ENCODE data around the gene AGRN.
A peak's percentile ranks its signal among the peaks of the same experiment; 100 is the strongest.
"Not testable (repeated sequence)": the region's sequence is repeated elsewhere in the genome, so short reads cannot be mapped to it uniquely, and the experiment has no call there.

Gene AGRN

GRCh38 chr1:1054099-1054700 is 34.3 kb downstream of the AGRN start:
- no peak for DNase-seq

GRCh38 chr1:1054971-1055370 is 35.1 kb downstream of the AGRN start:
- DNase-seq = no peak

GRCh38 chr1:1055841-1056736 is 36.2 kb downstream of the AGRN start:
- no peak for DNase-seq

DNA sequence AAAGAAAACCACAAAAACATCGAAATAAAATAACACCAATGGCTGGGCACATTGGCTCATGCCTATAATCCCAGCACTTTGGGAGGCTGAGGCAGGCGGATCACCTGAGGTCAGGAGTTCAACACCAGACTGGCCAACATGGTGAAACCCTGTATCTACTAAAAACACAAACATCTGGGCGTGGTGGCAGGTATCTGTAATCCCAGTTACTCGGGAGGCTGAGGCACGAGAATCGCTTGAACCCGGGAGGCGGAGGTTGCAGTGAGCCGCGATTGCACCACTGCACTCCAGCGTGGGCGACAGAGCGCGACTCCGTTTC is 37.8 kb downstream of the AGRN start:
- not testable (repeated sequence) for DNase-seq

DNA sequence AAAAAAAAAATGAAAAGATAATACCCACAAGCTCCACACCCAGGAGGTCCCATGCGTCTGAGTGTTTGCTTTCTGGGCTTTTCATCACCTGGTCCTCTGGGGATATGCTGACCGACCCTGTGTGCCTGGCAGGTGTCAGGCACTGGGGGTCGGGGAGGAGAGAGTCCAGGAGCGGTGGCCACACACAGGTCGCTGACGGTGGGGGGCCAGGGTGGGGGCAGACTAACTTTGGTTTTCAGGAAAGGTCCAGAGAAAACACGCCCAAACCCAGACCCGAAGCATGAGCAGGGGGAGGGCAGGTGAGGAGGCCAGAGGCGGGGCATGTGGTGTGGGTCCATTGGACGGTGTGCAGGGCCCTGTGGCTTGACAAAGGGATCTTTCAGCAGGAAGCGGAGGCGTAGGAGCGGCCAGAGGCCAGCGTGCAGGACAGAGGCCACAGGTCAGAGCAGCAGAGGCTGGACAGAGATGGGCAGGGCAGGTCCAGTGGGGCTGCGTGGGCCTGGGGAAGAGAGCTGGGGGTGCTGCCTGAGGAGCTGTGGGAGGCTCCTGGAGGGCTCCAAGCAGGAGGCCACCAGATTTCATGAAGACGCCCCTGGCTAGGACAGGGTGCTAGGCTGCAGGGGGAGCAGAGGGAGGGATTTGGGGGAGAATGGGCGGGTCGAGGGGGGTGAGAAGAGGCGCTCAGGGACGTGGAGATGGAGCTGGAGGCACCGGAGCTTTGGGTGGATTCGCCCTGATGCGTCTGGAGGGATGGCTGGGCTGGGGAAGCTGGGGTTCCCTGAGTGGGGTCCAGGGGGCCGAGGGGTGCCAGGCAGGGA is 38.4 kb downstream of the AGRN start:
- no peak for DNase-seq

DNA sequence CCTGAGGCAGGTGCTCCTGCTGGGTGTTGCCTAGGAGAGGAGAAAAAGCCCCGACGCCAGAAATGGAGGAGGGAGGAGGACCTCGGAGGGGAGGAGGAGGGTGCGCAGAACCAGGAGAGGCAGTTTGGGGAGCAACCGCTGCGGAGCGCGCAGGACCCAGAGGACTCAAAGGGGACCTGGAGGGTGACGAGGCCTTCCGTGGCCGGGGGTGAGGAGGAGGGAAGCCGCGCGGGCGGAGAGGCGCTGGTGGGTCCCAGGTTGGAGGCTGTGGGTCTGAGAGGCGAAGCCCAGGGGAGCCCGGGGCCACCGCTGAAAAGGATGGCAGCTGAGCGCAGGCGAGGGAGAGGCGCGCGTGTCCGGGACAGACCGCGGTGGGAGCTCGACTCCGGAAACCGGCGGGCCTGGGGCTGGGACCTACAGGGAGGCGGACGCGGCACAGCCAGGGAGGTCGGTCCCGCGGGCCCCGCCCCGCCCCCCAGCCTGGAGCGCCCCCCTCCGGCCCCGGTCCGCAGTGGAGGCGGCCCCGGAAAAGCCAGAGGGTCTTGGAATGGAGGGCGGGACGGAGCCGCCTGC is 39.1 kb downstream of the AGRN start:
- DNase-seq = peak in 1 of 2 donors; percentile 49

GRCh38 chr1:1059494-1060280 is 39.8 kb downstream of the AGRN start:
- DNase-seq = peak; percentile 96 to 97

GRCh38 chr1:1060281-1061000 is 40.5 kb downstream of the AGRN start:
- DNase-seq = no peak

DNA sequence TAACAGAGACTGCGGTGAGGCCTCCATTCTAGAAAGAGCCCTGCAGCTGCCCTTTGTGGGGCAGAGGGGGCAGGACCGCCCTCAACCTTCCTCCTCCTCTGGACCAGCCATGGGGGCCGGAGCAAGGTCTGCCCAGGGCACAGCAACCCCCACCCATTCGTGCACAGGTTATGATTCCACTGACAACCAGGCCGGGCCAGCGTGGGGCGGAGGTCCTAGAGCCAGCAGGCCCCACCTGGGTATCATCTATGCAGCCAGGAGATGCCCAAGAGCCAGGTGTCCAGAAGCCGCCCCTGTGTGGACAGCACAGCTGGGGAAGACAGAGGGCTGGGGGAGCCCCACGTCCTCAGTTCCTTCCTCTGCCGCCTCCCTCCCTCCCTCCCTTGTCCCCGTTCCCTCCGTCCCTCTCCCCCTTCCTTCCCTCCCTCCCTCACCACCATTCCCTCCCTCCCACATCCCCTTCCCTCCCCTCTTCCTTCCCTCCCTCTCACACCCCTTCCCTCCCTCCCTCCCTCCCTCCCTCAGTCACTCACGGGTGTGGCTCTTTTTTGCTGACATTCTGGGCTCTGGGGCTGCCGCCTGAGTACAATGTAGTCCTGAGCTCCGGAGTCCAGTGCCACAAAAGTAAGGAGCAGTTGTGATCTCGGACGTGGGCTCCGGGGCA is 41.9 kb downstream of the AGRN start:
- no peak for DNase-seq

- DNase-seq = no peak
Measured at GRCh38 chr1:1062348-1063163, 42.6 kb downstream of the AGRN start.

DNA sequence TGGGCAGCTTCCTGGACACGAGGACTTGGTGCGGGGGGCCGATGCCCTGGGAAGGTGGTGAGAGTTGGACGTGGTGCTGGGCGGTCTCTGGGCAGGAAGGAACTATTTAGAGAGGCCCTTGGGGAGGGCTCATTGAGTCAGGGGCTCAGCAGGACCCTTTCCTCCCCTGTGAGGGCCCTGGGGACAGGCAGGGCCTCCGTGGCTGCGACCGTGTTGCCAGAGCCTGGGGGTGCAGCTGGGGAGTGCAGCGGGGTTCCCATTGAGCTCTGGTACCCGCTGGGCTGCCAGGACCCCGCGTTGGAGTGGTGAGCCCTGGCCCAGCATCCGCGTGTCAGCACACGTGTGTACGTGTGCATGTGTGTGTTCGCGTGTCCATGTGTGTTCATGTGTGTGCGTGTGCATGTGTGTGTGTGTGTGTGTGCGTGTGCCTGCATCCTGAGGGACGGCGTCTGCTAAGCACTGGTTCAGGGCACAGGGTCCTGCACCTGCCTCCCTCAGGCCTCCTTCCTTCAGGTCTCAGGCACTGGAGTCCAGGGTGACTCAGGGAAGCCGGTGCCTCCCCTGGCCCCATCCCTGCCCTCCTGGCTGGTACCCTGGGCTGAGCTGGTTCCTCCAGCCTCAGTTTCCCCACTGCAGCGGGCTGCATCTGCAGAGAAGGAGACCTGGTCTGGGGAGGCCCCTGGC is 43.5 kb downstream of the AGRN start:
- no peak for DNase-seq

DNA sequence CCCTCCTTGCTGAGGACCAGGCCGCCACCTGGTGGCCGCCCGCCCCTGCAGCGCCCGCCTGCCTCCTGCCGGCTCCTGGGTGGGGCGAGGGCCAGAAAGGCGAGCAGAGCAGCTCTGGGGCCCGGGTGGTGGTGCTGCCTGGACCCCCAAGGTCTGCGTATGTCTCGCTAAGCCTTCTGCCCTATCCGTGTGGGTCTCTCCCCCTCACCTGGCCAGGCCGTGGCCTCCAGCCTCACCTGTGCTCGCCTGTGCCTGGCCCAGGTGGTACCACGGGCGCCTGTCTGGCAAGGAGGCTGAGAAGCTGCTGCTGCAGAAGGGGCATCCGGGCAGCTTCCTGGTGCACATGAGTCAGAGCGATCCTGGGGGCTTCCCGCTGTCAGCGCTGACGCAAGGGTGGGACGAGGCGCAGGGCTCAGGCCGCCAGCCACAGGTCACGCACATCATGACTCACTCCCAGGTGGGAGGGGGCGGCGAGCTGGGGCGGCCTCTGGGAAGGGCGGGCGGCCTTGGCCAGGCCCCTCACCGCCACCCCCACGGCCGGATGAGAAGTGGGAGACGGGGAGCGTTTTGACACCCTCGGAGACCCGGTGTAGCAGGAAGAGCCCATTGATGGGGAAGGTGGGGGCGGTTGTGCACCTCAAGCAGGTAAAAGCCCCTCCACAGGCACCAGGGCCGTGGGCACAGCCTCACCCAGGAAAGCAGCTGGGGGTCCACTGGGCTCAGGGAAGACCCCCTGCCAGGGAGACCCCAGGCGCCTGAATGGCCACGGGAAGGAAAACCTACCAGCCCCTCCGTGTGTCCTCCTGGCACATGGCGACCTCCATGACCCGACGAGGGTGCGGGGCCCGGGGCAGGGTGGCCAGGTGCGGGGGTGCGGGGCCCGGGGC is 44.3 kb downstream of the AGRN start:
- DNase-seq = peak; percentile 76 to 78

GRCh38 chr1:1065265-1065939 is 45.5 kb downstream of the AGRN start:
- DNase-seq = no peak

GRCh38 chr1:1065940-1066304 is 46.0 kb downstream of the AGRN start:
- DNase-seq = not testable (repeated sequence)

GRCh38 chr1:1066403-1067283 is 46.7 kb downstream of the AGRN start:
- DNase-seq = no peak

DNA sequence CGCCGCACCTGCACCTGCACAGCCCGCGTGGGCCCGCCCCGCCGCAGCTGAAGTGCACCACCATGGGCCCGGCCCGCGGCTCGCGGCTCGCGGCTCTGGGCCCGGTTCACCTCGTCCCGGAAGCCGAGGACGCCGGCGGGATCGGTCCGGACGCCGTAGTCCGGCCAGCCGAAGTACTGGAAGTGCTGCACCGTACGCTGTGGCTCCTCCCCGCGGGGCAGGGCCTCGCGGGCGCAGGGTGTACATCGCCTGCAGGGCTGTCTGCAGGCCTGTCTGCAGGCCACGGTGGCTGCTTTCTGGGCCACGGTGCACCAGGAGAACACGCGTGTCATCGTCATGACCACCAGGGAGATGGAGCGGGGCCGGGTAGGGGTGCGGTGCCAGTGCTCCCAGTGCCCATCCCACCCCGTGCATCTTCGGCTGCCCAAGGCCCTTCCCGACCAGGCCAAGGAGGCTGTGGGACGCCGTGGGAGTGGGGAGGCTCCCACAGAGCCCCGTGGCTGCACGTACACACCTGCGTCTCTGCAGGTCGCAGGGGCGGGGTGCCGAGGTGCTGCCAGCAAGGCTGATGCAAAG is 47.5 kb downstream of the AGRN start:
- no peak for DNase-seq
